HepG2 (cell line): ENCODE data around the gene NHERF2. TPM values are rescaled to one million over a fixed set of nuclear protein-coding genes. Genes with fewer than 3 reads are reported as not detected.

Source experiments
- ATF2 ChIP-seq: sonication (generic); formaldehyde crosslinking; IDR thresholded peaks from 2 replicates; pipeline ENCODE4 v1.4.0; 2020; ENCODE audit warnings: missing genetic modification reagents
- BCL6 ChIP-seq: IDR thresholded peaks from 2 replicates; pipeline ENCODE4 v1.6.1; 2016; ENCODE audit warnings: missing genetic modification reagents, missing compliant biosample characterization
- BHLHE40 ChIP-seq: IDR thresholded peaks from 2 replicates; pipeline ENCODE4 v1.6.1; 2011; ENCODE audit warnings: low read length, improper control_type of control experiment
- CBX2 ChIP-seq, 2 experiments: fragments of 200-600 bp in 1 of 2; sonication (generic); formaldehyde crosslinking in 1 of 2; IDR thresholded peaks; 2 replicates each; pipeline versions ENCODE4 v1.7.0 to v1.8.1; 2018 to 2022; ENCODE audit warnings: low read depth in 2 of 2, low read length in 1 of 2, mild to moderate bottlenecking in 1 of 2, missing genetic modification reagents in 1 of 2
- CENPX ChIP-seq: sonication (generic); formaldehyde crosslinking; IDR thresholded peaks from 2 replicates; pipeline ENCODE4 v1.9.0; 2021; ENCODE audit warnings: mild to moderate bottlenecking, missing genetic modification reagents, moderate library complexity
- HHEX ChIP-seq: IDR thresholded peaks from 2 replicates; pipeline ENCODE4 v1.6.1; 2016; ENCODE audit warnings: control low read depth
- IKZF5 ChIP-seq: IDR thresholded peaks from 2 replicates; pipeline ENCODE4 v1.6.1; 2018; ENCODE audit warnings: missing genetic modification reagents, mild to moderate bottlenecking, missing compliant biosample characterization
- KLF12 ChIP-seq: sonication (generic); formaldehyde crosslinking; IDR thresholded peaks from 2 replicates; pipeline ENCODE4 v1.4.0; 2020; ENCODE audit warnings: missing genetic modification reagents, borderline replicate concordance
- PAWR ChIP-seq: sonication (generic); formaldehyde crosslinking; IDR thresholded peaks from 2 replicates; pipeline ENCODE4 v1.4.0; 2020; ENCODE audit warnings: missing genetic modification reagents, mild to moderate bottlenecking, borderline replicate concordance
- POGZ ChIP-seq: sonication (generic); formaldehyde crosslinking; IDR thresholded peaks from 2 replicates; pipeline ENCODE4 v1.4.0; 2020; ENCODE audit warnings: mild to moderate bottlenecking, missing genetic modification reagents
- POLR2AphosphoS5 ChIP-seq: IDR thresholded peaks from 2 replicates; pipeline ENCODE4 v1.6.1; 2012; ENCODE audit warnings: low read depth, low read length
- RAD21 ChIP-seq: fragments of 450-650 bp; formaldehyde crosslinking; IDR thresholded peaks from 2 replicates; pipeline ENCODE4 v1.5.0; 2020; ENCODE audit warnings: mild to moderate bottlenecking
- SMARCE1 ChIP-seq: fragments of 450-650 bp; IDR thresholded peaks from 2 replicates; pipeline ENCODE4 v1.6.1; 2017; ENCODE audit warnings: borderline replicate concordance
- SP4 ChIP-seq: sonication (generic); formaldehyde crosslinking; IDR thresholded peaks from 2 replicates; pipeline ENCODE4 v1.8.1; 2023; ENCODE audit warnings: mild to moderate bottlenecking, missing genetic modification reagents
- TEF ChIP-seq: sonication (generic); formaldehyde crosslinking; IDR thresholded peaks from 2 replicates; pipeline ENCODE4 v1.5.0; 2020; ENCODE audit warnings: missing genetic modification reagents
- ZBTB3 ChIP-seq: sonication (generic); formaldehyde crosslinking; IDR thresholded peaks from 2 replicates; pipeline ENCODE4 v1.4.0; 2020; ENCODE audit warnings: low read depth, mild to moderate bottlenecking, moderate library complexity, missing genetic modification reagents, borderline replicate concordance
- ZBTB33 ChIP-seq: sonication (generic); formaldehyde crosslinking; IDR thresholded peaks from 2 replicates; pipeline ENCODE4 v1.4.0; 2020; ENCODE audit warnings: missing genetic modification reagents
- ZFP37 ChIP-seq: sonication (generic); formaldehyde crosslinking; IDR thresholded peaks from 2 replicates; pipeline ENCODE4 v1.4.0; 2020; ENCODE audit warnings: missing genetic modification reagents, borderline replicate concordance
- ZFP41 ChIP-seq: sonication (generic); formaldehyde crosslinking; IDR thresholded peaks from 2 replicates; pipeline ENCODE4 v1.4.0; 2020; ENCODE audit warnings: mild to moderate bottlenecking, missing genetic modification reagents, borderline replicate concordance
- ZNF326 ChIP-seq: sonication (generic); formaldehyde crosslinking; IDR thresholded peaks from 2 replicates; pipeline ENCODE4 v1.4.0; 2020; ENCODE audit warnings: missing genetic modification reagents, borderline replicate concordance
- ZNF329 ChIP-seq: sonication (generic); formaldehyde crosslinking; IDR thresholded peaks from 2 replicates; pipeline ENCODE4 v1.9.0; 2021; ENCODE audit warnings: low read depth, mild to moderate bottlenecking, missing genetic modification reagents
- ZNF331 ChIP-seq: sonication (generic); formaldehyde crosslinking; IDR thresholded peaks from 2 replicates; pipeline ENCODE4 v1.4.0; 2020; ENCODE audit warnings: missing genetic modification reagents
- ZNF367 ChIP-seq: sonication (generic); formaldehyde crosslinking; IDR thresholded peaks from 2 replicates; pipeline ENCODE4 v1.4.0; 2020; ENCODE audit warnings: missing genetic modification reagents, borderline replicate concordance
- ZNF619 ChIP-seq: sonication (generic); formaldehyde crosslinking; IDR thresholded peaks from 2 replicates; pipeline ENCODE4 v1.4.0; 2020; ENCODE audit warnings: mild to moderate bottlenecking, missing genetic modification reagents
- ZNF678 ChIP-seq: sonication (generic); formaldehyde crosslinking; IDR thresholded peaks from 2 replicates; pipeline ENCODE4 v1.4.0; 2020; ENCODE audit warnings: mild to moderate bottlenecking, missing genetic modification reagents
- ZNF747 ChIP-seq: sonication (generic); formaldehyde crosslinking; IDR thresholded peaks from 2 replicates; pipeline ENCODE4 v1.8.1; 2023; ENCODE audit warnings: missing genetic modification reagents, mild to moderate bottlenecking, borderline replicate concordance
- ZNF782 ChIP-seq: sonication (generic); formaldehyde crosslinking; IDR thresholded peaks from 2 replicates; pipeline ENCODE4 v1.4.0; 2020; ENCODE audit warnings: missing genetic modification reagents, mild to moderate bottlenecking, borderline replicate concordance
- ZSCAN30 ChIP-seq: sonication (generic); formaldehyde crosslinking; IDR thresholded peaks from 2 replicates; pipeline ENCODE4 v1.5.0; 2020; ENCODE audit warnings: mild to moderate bottlenecking, missing genetic modification reagents
- polyA plus RNA-seq, 8 experiments: library from polyadenylated mRNA; depleted of rRNA in 3 of 8; stranded (reverse) in 7 of 8; unstranded in 1 of 8; fragments of >200 nt; fragmentation: Illumina TruSeq in 4 of 8; extraction: Trizol in 4 of 8; gene quantifications; 2 replicates each; pipeline versions ENCODE4 v1.2.1 to v1.2.3, GENCODE V29; 2011 to 2016; ENCODE audit warnings: low read depth in 4 of 8, missing spikeins in 1 of 8, mixed read lengths in 1 of 8; ENCODE audit not compliant: insufficient read depth in 1 of 8
- total RNA-seq, 5 experiments: library from RNA; depleted of rRNA; stranded (reverse); fragments of >200 nt; fragmentation: Illumina TruSeq; extraction: Trizol; gene quantifications; 2 replicates each; pipeline ENCODE4 v1.2.3, GENCODE V29; 2016; ENCODE audit warnings: low read depth in 1 of 5

The NHERF2 gene
- total and polyA plus RNA-seq, 2 of the 13 experiments (the other 11 are each of a cell fraction or from before 2014, with no cell fraction given) = 23.7 to 39.3 TPM

- TF ChIP-seq POGZ (CRISPR knock-in tag) (no peak), ZNF331 (CRISPR knock-in tag) (peak; percentile 50; the same call in 1 of the 2 replicates), CBX2 (IDR thresholded peaks at IDR 0.05; ENCODE audit: low read depth, low read length) (no peak), CBX2 (CRISPR knock-in tag; IDR thresholded peaks at IDR 0.05; ENCODE audit: low read depth) (no peak), ZNF619 (no peak), TEF (CRISPR knock-in tag) (no peak), RAD21 (0 out of 2 replicates have a peak, but pooled peaks have one; percentile 9), ZNF367 (CRISPR knock-in tag) (no peak), ZNF782 (CRISPR knock-in tag) (no peak), ZBTB33 (CRISPR knock-in tag) (no peak), ZSCAN30 (CRISPR knock-in tag) (0 out of 2 replicates have a peak, but pooled peaks have one; percentile 14), ZNF326 (no peak), CENPX (CRISPR knock-in tag) (no peak), POLR2AphosphoS5 (no peak), ZNF747 (peak; percentile 42; the same call in 1 of the 2 replicates), BHLHE40 (no peak), ZFP41 (CRISPR knock-in tag) (no peak), BCL6 (CRISPR knock-in tag) (no peak), SP4 (CRISPR knock-in tag) (no peak), ZNF678 (no peak), ZBTB3 (CRISPR knock-in tag) (no peak), SMARCE1 (no peak), PAWR (CRISPR knock-in tag) (no peak), KLF12 (CRISPR knock-in tag) (peak; percentile 1; the same call in 1 of the 2 replicates), ZFP37 (no peak), HHEX (no peak), IKZF5 (CRISPR knock-in tag) (no peak), ATF2 (0 out of 2 replicates have a peak, but pooled peaks have one; percentile 27), ZNF329 (CRISPR knock-in tag) (no peak)
These were observed 20.2 kb downstream of the NHERF2 start (continued) for GRCh38 chr16:2046893-2047329.
